Osteoblast (primary cell): Measurements from ENCODE around the gene PUM2. TPM values are rescaled to one million over a fixed set of nuclear protein-coding genes. Genes with fewer than 3 reads are reported as not detected.

Experiments used
- DNase-seq: peaks from one replicate; pipeline ENCODE4 v3.0.0; 2011; ENCODE audit warnings: low spot score, mixed read lengths; ENCODE audit not compliant: insufficient read length; ENCODE audit errors: missing footprints
- H2AFZ ChIP-seq: 2 replicates; pipeline ENCODE4 v1.6.0; 2011; ENCODE audit warnings: mild to moderate bottlenecking, low read length
- H3K27ac ChIP-seq: 2 replicates; pipeline ENCODE4 v1.5.1; 2011; ENCODE audit warnings: mild to moderate bottlenecking, low read depth, low read length, moderate library complexity
- H3K27me3 ChIP-seq: 2 replicates; pipeline ENCODE4 v1.6.0; 2012; ENCODE audit warnings: mild to moderate bottlenecking, control low read depth, inconsistent platforms, low read length, moderate library complexity; ENCODE audit not compliant: insufficient read depth
- H3K36me3 ChIP-seq: 2 replicates; pipeline ENCODE4 v1.5.1; 2011; ENCODE audit warnings: mild to moderate bottlenecking, low read length, control low read depth, moderate library complexity; ENCODE audit not compliant: insufficient read depth
- H3K4me1 ChIP-seq: 2 replicates; pipeline ENCODE4 v1.5.1; 2011; ENCODE audit warnings: mild to moderate bottlenecking, low read length, control low read depth, moderate library complexity; ENCODE audit not compliant: insufficient read depth
- H3K4me2 ChIP-seq: 2 replicates; pipeline ENCODE4 v1.6.0; 2011; ENCODE audit warnings: mild to moderate bottlenecking, low read length; ENCODE audit not compliant: insufficient read depth
- H3K4me3 ChIP-seq: fragments of 200-600 bp; sonication (generic); 3 replicates; pipeline ENCODE4 v1.5.1; 2012; ENCODE audit warnings: mild to moderate bottlenecking, low read length, inconsistent platforms; ENCODE audit not compliant: insufficient read depth
- H3K79me2 ChIP-seq: 2 replicates; pipeline ENCODE4 v1.6.0; 2012; ENCODE audit warnings: mild to moderate bottlenecking, low read length, control low read depth, inconsistent platforms; ENCODE audit not compliant: insufficient read depth
- H3K9me3 ChIP-seq: 2 replicates; pipeline ENCODE4 v1.5.1; 2011; ENCODE audit warnings: low read depth, low read length, control low read depth
- H4K20me1 ChIP-seq: 2 replicates; pipeline ENCODE4 v1.6.0; 2012; ENCODE audit warnings: mild to moderate bottlenecking, low read length, control low read depth; ENCODE audit not compliant: insufficient read depth
- CTCF ChIP-seq: IDR thresholded peaks from 2 replicates; pipeline ENCODE4 v1.5.1; 2011; ENCODE audit warnings: mild to moderate bottlenecking, low read depth, low read length, moderate library complexity; ENCODE audit errors: extremely low read depth
- total RNA-seq: library from RNA; depleted of rRNA; stranded (reverse); fragments of >200 nt; gene quantifications from 2 replicates; pipeline ENCODE4 v1.2.3, GENCODE V29; 2012

PUM2 gene
- total RNA-seq, 1 donor: 45.2 TPM

GRCh38 chr2:20317197-20317596 is 33.4 kb downstream of the PUM2 start:
- Histone ChIP-seq H3K36me3 (peaks cover 50% of the 10 kb centered on the region), H3K27me3 (no peaks in the 10 kb centered on the region), H3K4me1 (peaks cover 14% of the 10 kb centered on the region), H2AFZ (no peak overlapping the region), H3K4me3 (no peak overlapping the region), H3K79me2 (peaks cover 63% of the 10 kb centered on the region), H3K4me2 (no peak overlapping the region), H3K27ac (no peak overlapping the region), H4K20me1 (peaks cover 2% of the 10 kb centered on the region), H3K9me3 (no peaks in the 10 kb centered on the region)
- no peak for DNase-seq
- no peak for TF ChIP-seq CTCF

GRCh38 chr2:20314562-20315501 is 35.8 kb downstream of the PUM2 start:
- Histone ChIP-seq H3K4me2 (no peak overlapping the region), H3K4me3 (no peak overlapping the region), H3K27ac (peak overlapping the region; percentile 3), H3K36me3 (peaks cover 60% of the 10 kb centered on the region), H3K79me2 (peaks cover 49% of the 10 kb centered on the region), H3K9me3 (no peaks in the 10 kb centered on the region), H3K27me3 (no peaks in the 10 kb centered on the region), H2AFZ (no peak overlapping the region), H3K4me1 (peaks cover 14% of the 10 kb centered on the region), H4K20me1 (peaks cover 2% of the 10 kb centered on the region)
- no peak for DNase-seq
- no peak for TF ChIP-seq CTCF

- Histone ChIP-seq H3K27me3 (no peaks in the 10 kb centered on the region), H2AFZ (no peak overlapping the region), H4K20me1 (peaks cover 2% of the 10 kb centered on the region), H3K4me1 (peaks cover 14% of the 10 kb centered on the region), H3K9me3 (no peaks in the 10 kb centered on the region), H3K4me2 (no peak overlapping the region), H3K27ac (no peak overlapping the region), H3K36me3 (peaks cover 61% of the 10 kb centered on the region), H3K4me3 (no peak overlapping the region), H3K79me2 (peaks cover 47% of the 10 kb centered on the region)
- DNase-seq: no peak
- TF ChIP-seq CTCF: no peak
Observed at GRCh38 chr2:20313659-20314058, 37.0 kb downstream of the PUM2 start.

- H2AFZ ChIP-seq: no peak overlapping the region
- no peak overlapping the region for H3K27ac ChIP-seq
- no peak overlapping the region for H3K4me2 ChIP-seq
- H3K4me3 ChIP-seq: no peak overlapping the region
- H3K27me3 ChIP-seq: no peaks in the 10 kb centered on the region
- H3K36me3 ChIP-seq: peaks cover 59% of the 10 kb centered on the region
- peaks cover 17% of the 10 kb centered on the region for H3K4me1 ChIP-seq
- H4K20me1 ChIP-seq: peaks cover 2% of the 10 kb centered on the region
- H3K79me2 ChIP-seq: peaks cover 52% of the 10 kb centered on the region
- no peak for TF ChIP-seq CTCF
- H3K9me3 ChIP-seq: no peaks in the 10 kb centered on the region
- no peak for DNase-seq
Observed at GRCh38 chr2:20309001-20309400, 41.6 kb downstream of the PUM2 start.
